HepG2 (cell line): ENCODE measurements around the gene SLC43A1. TPM values are rescaled to one million over a fixed set of nuclear protein-coding genes. Genes with fewer than 3 reads are reported as not detected.

Experiments
- AGO2 ChIP-seq: fragments of 200-400 bp; formaldehyde crosslinking; optimal IDR thresholded peaks from 2 replicates; pipeline ENCODE3; 2017; ENCODE audit warnings: mild to moderate bottlenecking, low read depth, low read length, moderate library complexity
- ARNT2 ChIP-seq: sonication (generic); formaldehyde crosslinking; IDR thresholded peaks from 2 replicates; pipeline ENCODE4 v1.8.0; 2022; ENCODE audit warnings: mild to moderate bottlenecking, low read depth, missing genetic modification reagents, moderate library complexity
- HMG20A ChIP-seq: IDR thresholded peaks from 2 replicates; pipeline ENCODE4 v1.6.1; 2016; ENCODE audit warnings: borderline replicate concordance
- HOXA5 ChIP-seq: sonication (generic); formaldehyde crosslinking; IDR thresholded peaks from 2 replicates; pipeline ENCODE4 v1.4.0; 2020; ENCODE audit warnings: missing genetic modification reagents
- ISL2 ChIP-seq: sonication (generic); formaldehyde crosslinking; IDR thresholded peaks from 2 replicates; pipeline ENCODE4 v1.5.0; 2020; ENCODE audit warnings: missing genetic modification reagents
- KDM2A ChIP-seq: sonication (generic); formaldehyde crosslinking; IDR thresholded peaks from 2 replicates; pipeline ENCODE4 v1.4.0; 2020; ENCODE audit warnings: low read depth, missing genetic modification reagents, borderline replicate concordance
- KMT2A ChIP-seq: sonication (generic); formaldehyde crosslinking; IDR thresholded peaks from 2 replicates; pipeline ENCODE4 v1.4.0; 2020; ENCODE audit warnings: missing genetic modification reagents
- MAF1 ChIP-seq: sonication (generic); formaldehyde crosslinking; IDR thresholded peaks from 2 replicates; pipeline ENCODE4 v1.5.0; 2020; ENCODE audit warnings: missing genetic modification reagents, borderline replicate concordance
- MLLT10 ChIP-seq: sonication (generic); formaldehyde crosslinking; IDR thresholded peaks from 2 replicates; pipeline ENCODE4 v1.4.0; 2020; ENCODE audit warnings: missing genetic modification reagents
- MYNN ChIP-seq: sonication (generic); formaldehyde crosslinking; IDR thresholded peaks from 2 replicates; pipeline ENCODE4 v1.4.0; 2020; ENCODE audit warnings: mild to moderate bottlenecking, low read depth, missing genetic modification reagents
- NR2F2 ChIP-seq: IDR thresholded peaks from 2 replicates; pipeline ENCODE4 v1.6.1; 2012; ENCODE audit warnings: low read depth, inconsistent platforms, borderline replicate concordance
- PHB2 ChIP-seq: fragments of 450-650 bp; IDR thresholded peaks from 2 replicates; pipeline ENCODE4 v1.6.1; 2018; ENCODE audit not compliant: partially characterized antibody
- RBM39 ChIP-seq: fragments of 200-400 bp; formaldehyde crosslinking; IDR thresholded peaks from one replicate; pipeline ENCODE4 v1.6.1; 2018; ENCODE audit warnings: antibody characterized with exemption, mild to moderate bottlenecking, low read depth, low read length; ENCODE audit not compliant: poor library complexity, severe bottlenecking
- TCF12 ChIP-seq, 2 experiments: fragments of 450-650 bp in 1 of 2; sonication (generic) in 1 of 2; formaldehyde crosslinking in 1 of 2; IDR thresholded peaks; 2 replicates each; pipeline versions ENCODE4 v1.6.1 to v1.8.0; 2017 to 2022; ENCODE audit warnings: antibody characterized with exemption in 1 of 2, mild to moderate bottlenecking in 1 of 2, missing genetic modification reagents in 1 of 2, moderate library complexity in 1 of 2
- TRIM24 ChIP-seq: sonication (generic); formaldehyde crosslinking; IDR thresholded peaks from 2 replicates; pipeline ENCODE4 v1.8.0; 2022; ENCODE audit warnings: mild to moderate bottlenecking, missing genetic modification reagents
- YEATS2 ChIP-seq: sonication (generic); formaldehyde crosslinking; IDR thresholded peaks from 2 replicates; pipeline ENCODE4 v1.4.0; 2020; ENCODE audit warnings: missing genetic modification reagents, borderline replicate concordance
- ZFY ChIP-seq: sonication (generic); formaldehyde crosslinking; IDR thresholded peaks from 2 replicates; pipeline ENCODE4 v1.4.0; 2020; ENCODE audit warnings: missing genetic modification reagents
- ZNF225 ChIP-seq: sonication (generic); formaldehyde crosslinking; IDR thresholded peaks from 2 replicates; pipeline ENCODE4 v1.4.0; 2020; ENCODE audit warnings: mild to moderate bottlenecking, missing genetic modification reagents
- ZNF430 ChIP-seq: sonication (generic); formaldehyde crosslinking; IDR thresholded peaks from 2 replicates; pipeline ENCODE4 v1.9.0; 2021; ENCODE audit warnings: mild to moderate bottlenecking, missing genetic modification reagents
- ZNF562 ChIP-seq: sonication (generic); formaldehyde crosslinking; IDR thresholded peaks from 2 replicates; pipeline ENCODE4 v1.8.0; 2022; ENCODE audit warnings: missing genetic modification reagents, borderline replicate concordance
- ZNF615 ChIP-seq: sonication (generic); formaldehyde crosslinking; IDR thresholded peaks from 2 replicates; pipeline ENCODE4 v1.5.0; 2020; ENCODE audit warnings: mild to moderate bottlenecking, missing genetic modification reagents, borderline replicate concordance
- ZNF782 ChIP-seq: sonication (generic); formaldehyde crosslinking; IDR thresholded peaks from 2 replicates; pipeline ENCODE4 v1.4.0; 2020; ENCODE audit warnings: missing genetic modification reagents, mild to moderate bottlenecking, borderline replicate concordance
- ZSCAN12 ChIP-seq: sonication (generic); formaldehyde crosslinking; IDR thresholded peaks from 2 replicates; pipeline ENCODE4 v1.9.0; 2021; ENCODE audit warnings: mild to moderate bottlenecking, missing genetic modification reagents
- polyA plus RNA-seq, 8 experiments: library from polyadenylated mRNA; depleted of rRNA in 3 of 8; stranded (reverse) in 7 of 8; unstranded in 1 of 8; fragments of >200 nt; fragmentation: Illumina TruSeq in 4 of 8; extraction: Trizol in 4 of 8; gene quantifications; 2 replicates each; pipeline versions ENCODE4 v1.2.1 to v1.2.3, GENCODE V29; 2011 to 2016; ENCODE audit warnings: low read depth in 4 of 8, missing spikeins in 1 of 8, mixed read lengths in 1 of 8; ENCODE audit not compliant: insufficient read depth in 1 of 8
- total RNA-seq, 5 experiments: library from RNA; depleted of rRNA; stranded (reverse); fragments of >200 nt; fragmentation: Illumina TruSeq; extraction: Trizol; gene quantifications; 2 replicates each; pipeline ENCODE4 v1.2.3, GENCODE V29; 2016; ENCODE audit warnings: low read depth in 1 of 5
- TF ChIP-seq, protein P1 (sequence below): IDR thresholded peaks from 2 replicates; pipeline ENCODE4 v1.6.1; 2016; ENCODE audit warnings: mild to moderate bottlenecking, missing biosample characterization, missing genetic modification reagents
- TF ChIP-seq, protein P2 (sequence below): sonication (generic); formaldehyde crosslinking; IDR thresholded peaks from 2 replicates; pipeline ENCODE4 v1.4.0; 2020; ENCODE audit warnings: mild to moderate bottlenecking, missing genetic modification reagents
- TF ChIP-seq, protein P3 (sequence below): fragments of 450-650 bp; IDR thresholded peaks from 2 replicates; pipeline ENCODE4 v1.6.1; 2017
- TF ChIP-seq, protein P4 (sequence below): IDR thresholded peaks from 2 replicates; pipeline ENCODE4 v1.6.1; 2016; ENCODE audit warnings: missing genetic modification reagents, missing compliant biosample characterization

The SLC43A1 gene
- total and polyA plus RNA-seq, 2 of the 13 experiments (the other 11 are each of a cell fraction or from before 2014, with no cell fraction given): 72.3 to 87.6 TPM

DNA sequence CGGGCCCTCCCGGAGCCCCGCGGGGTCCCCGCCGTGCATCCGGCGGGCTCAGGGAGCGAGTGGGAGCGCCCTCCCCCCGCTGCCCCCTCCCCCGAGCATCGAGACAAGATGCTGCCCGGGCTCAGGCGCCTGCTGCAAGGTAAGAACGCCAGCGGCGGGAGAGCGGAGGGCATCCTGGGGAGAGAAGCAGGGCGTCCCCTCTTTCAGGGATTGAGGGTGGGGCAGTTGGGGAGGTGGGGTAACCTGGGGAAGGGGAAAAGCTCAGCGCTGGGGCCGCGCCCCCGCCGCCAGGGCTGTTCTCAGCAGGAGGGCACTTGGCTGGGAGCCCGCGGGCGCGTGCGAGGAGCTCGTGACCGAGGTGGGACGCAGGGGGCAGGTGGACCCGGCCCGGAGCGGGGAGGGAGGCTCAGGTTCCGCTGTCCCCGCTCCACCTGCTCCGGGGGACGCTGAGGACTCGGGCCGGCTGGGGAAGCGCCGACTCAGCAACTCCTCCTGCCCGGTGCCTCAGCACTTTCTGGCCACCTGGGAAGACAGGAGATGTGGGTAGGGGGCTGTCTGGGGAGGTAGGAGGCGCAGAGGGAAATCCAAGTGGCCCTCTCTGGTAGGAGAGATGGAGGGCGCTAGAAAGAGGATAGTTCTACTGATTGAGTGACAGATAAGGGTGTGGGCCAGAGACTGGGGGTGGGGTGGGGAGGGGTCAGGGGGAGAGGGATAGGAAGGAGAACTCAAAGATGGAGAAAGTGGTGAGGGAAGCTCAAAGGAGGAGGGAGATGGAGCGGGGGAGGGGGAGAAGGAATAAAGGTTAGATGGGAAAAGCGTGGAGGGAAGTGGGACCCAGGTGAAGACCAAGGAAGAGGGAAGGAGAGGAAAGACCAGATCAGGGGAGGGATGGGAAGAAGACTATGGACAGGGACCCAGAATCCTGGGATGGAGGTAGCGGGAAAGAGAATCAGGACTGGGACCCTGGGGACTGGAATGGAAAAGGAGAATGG lies 54.4 kb downstream of the SLC43A1 start (continued):
- TF ChIP-seq TRIM24 (CRISPR knock-in tag): no peak
- no peak for TF ChIP-seq ZNF562 (CRISPR knock-in tag)
- TF ChIP-seq, protein P1, sequence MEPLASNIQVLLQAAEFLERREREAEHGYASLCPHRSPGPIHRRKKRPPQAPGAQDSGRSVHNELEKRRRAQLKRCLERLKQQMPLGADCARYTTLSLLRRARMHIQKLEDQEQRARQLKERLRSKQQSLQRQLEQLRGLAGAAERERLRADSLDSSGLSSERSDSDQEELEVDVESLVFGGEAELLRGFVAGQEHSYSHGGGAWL: no peak
- TF ChIP-seq RBM39: no peak
- TF ChIP-seq MAF1 (CRISPR knock-in tag): no peak
- no peak for TF ChIP-seq MLLT10
- TF ChIP-seq KMT2A (CRISPR knock-in tag): no peak
- no peak for TF ChIP-seq ZNF430
- TF ChIP-seq, protein P2, sequence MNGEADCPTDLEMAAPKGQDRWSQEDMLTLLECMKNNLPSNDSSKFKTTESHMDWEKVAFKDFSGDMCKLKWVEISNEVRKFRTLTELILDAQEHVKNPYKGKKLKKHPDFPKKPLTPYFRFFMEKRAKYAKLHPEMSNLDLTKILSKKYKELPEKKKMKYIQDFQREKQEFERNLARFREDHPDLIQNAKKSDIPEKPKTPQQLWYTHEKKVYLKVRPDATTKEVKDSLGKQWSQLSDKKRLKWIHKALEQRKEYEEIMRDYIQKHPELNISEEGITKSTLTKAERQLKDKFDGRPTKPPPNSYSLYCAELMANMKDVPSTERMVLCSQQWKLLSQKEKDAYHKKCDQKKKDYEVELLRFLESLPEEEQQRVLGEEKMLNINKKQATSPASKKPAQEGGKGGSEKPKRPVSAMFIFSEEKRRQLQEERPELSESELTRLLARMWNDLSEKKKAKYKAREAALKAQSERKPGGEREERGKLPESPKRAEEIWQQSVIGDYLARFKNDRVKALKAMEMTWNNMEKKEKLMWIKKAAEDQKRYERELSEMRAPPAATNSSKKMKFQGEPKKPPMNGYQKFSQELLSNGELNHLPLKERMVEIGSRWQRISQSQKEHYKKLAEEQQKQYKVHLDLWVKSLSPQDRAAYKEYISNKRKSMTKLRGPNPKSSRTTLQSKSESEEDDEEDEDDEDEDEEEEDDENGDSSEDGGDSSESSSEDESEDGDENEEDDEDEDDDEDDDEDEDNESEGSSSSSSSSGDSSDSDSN (CRISPR knock-in tag): peak; percentile 28; the same call in 1 of the 2 replicates
- TF ChIP-seq TCF12 (IDR thresholded peaks at IDR 0.05): no peak
- 0 out of 2 replicates have a peak, but pooled peaks have one; percentile 36 for TF ChIP-seq TCF12 (CRISPR knock-in tag; IDR thresholded peaks at IDR 0.05)
- TF ChIP-seq ISL2 (CRISPR knock-in tag): no peak
- peak; percentile 59 for TF ChIP-seq AGO2
- TF ChIP-seq HMG20A (CRISPR knock-in tag): no peak
- no peak for TF ChIP-seq YEATS2
- TF ChIP-seq ZNF782 (CRISPR knock-in tag): no peak
- TF ChIP-seq NR2F2: no peak
- TF ChIP-seq HOXA5: no peak
- TF ChIP-seq, protein P3, sequence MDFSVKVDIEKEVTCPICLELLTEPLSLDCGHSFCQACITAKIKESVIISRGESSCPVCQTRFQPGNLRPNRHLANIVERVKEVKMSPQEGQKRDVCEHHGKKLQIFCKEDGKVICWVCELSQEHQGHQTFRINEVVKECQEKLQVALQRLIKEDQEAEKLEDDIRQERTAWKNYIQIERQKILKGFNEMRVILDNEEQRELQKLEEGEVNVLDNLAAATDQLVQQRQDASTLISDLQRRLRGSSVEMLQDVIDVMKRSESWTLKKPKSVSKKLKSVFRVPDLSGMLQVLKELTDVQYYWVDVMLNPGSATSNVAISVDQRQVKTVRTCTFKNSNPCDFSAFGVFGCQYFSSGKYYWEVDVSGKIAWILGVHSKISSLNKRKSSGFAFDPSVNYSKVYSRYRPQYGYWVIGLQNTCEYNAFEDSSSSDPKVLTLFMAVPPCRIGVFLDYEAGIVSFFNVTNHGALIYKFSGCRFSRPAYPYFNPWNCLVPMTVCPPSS: no peak
- TF ChIP-seq, protein P4, sequence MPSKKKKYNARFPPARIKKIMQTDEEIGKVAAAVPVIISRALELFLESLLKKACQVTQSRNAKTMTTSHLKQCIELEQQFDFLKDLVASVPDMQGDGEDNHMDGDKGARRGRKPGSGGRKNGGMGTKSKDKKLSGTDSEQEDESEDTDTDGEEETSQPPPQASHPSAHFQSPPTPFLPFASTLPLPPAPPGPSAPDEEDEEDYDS (CRISPR knock-in tag): no peak
- no peak for TF ChIP-seq ZNF225 (CRISPR knock-in tag)
- no peak for TF ChIP-seq PHB2
- TF ChIP-seq KDM2A (CRISPR knock-in tag): peak; percentile 61
- TF ChIP-seq MYNN (CRISPR knock-in tag): no peak
- TF ChIP-seq ARNT2 (CRISPR knock-in tag): no peak
- no peak for TF ChIP-seq ZSCAN12
- TF ChIP-seq ZFY (CRISPR knock-in tag): no peak
- no peak for TF ChIP-seq ZNF615 (CRISPR knock-in tag)
